HepG2 (cell line): ENCODE data around the gene DCTN3. TPM values are rescaled to one million over a fixed set of nuclear protein-coding genes. Genes with fewer than 3 reads are reported as not detected.
A peak's percentile ranks its signal among the peaks of the same experiment; 100 is the strongest.

ENCODE experiments used
- ARID5B ChIP-seq: IDR thresholded peaks from 2 replicates; pipeline ENCODE4 v1.4.0; 2020; ENCODE audit warnings: mild to moderate bottlenecking, missing genetic modification reagents
- HNRNPH1 ChIP-seq: fragments of 200-400 bp; formaldehyde crosslinking; optimal IDR thresholded peaks from 2 replicates; pipeline ENCODE3; 2017; ENCODE audit warnings: mild to moderate bottlenecking, low read depth, low read length
- HOXA9 ChIP-seq: sonication (generic); formaldehyde crosslinking; IDR thresholded peaks from 2 replicates; pipeline ENCODE4 v1.8.1; 2022; ENCODE audit warnings: missing genetic modification reagents, mild to moderate bottlenecking, moderate library complexity, borderline replicate concordance
- KMT2A ChIP-seq: sonication (generic); formaldehyde crosslinking; IDR thresholded peaks from 2 replicates; pipeline ENCODE4 v1.4.0; 2020; ENCODE audit warnings: missing genetic modification reagents
- MED13 ChIP-seq: sonication (generic); formaldehyde crosslinking; IDR thresholded peaks from 2 replicates; pipeline ENCODE4 v1.5.0; 2020; ENCODE audit warnings: missing genetic modification reagents
- MTA1 ChIP-seq: sonication (generic); formaldehyde crosslinking; IDR thresholded peaks from 2 replicates; pipeline ENCODE4 v1.4.0; 2020; ENCODE audit warnings: missing genetic modification reagents, mild to moderate bottlenecking, borderline replicate concordance
- RXRB ChIP-seq: IDR thresholded peaks from 2 replicates; pipeline ENCODE4 v1.6.1; 2016; ENCODE audit warnings: borderline replicate concordance, missing genetic modification reagents, missing compliant biosample characterization
- SMC3 ChIP-seq: IDR thresholded peaks from 2 replicates; pipeline ENCODE4 v1.6.1; 2011; ENCODE audit warnings: low read length, improper control_type of control experiment
- TARDBP ChIP-seq: sonication (generic); formaldehyde crosslinking; IDR thresholded peaks from 2 replicates; pipeline ENCODE4 v1.8.0; 2022; ENCODE audit warnings: mild to moderate bottlenecking, missing genetic modification reagents
- ZFAT ChIP-seq: sonication (generic); formaldehyde crosslinking; conservative IDR thresholded peaks from 2 replicates; pipeline ENCODE4 v1.8.1; 2023; ENCODE audit warnings: missing genetic modification reagents, inconsistent platforms
- ZNF501 ChIP-seq: sonication (generic); formaldehyde crosslinking; IDR thresholded peaks from 2 replicates; pipeline ENCODE4 v1.5.1; 2020; ENCODE audit warnings: mild to moderate bottlenecking, moderate library complexity, missing genetic modification reagents
- ZNF800 ChIP-seq: sonication (generic); formaldehyde crosslinking; IDR thresholded peaks from 2 replicates; pipeline ENCODE4 v1.4.0; 2020; ENCODE audit warnings: missing genetic modification reagents
- polyA plus RNA-seq, 8 experiments: library from polyadenylated mRNA; depleted of rRNA in 3 of 8; stranded (reverse) in 7 of 8; unstranded in 1 of 8; fragments of >200 nt; fragmentation: Illumina TruSeq in 4 of 8; extraction: Trizol in 4 of 8; gene quantifications; 2 replicates each; pipeline versions ENCODE4 v1.2.1 to v1.2.3, GENCODE V29; 2011 to 2016; ENCODE audit warnings: low read depth in 4 of 8, missing spikeins in 1 of 8, mixed read lengths in 1 of 8; ENCODE audit not compliant: insufficient read depth in 1 of 8
- total RNA-seq, 5 experiments: library from RNA; depleted of rRNA; stranded (reverse); fragments of >200 nt; fragmentation: Illumina TruSeq; extraction: Trizol; gene quantifications; 2 replicates each; pipeline ENCODE4 v1.2.3, GENCODE V29; 2016; ENCODE audit warnings: low read depth in 1 of 5
- TF ChIP-seq, protein P1 (sequence below): sonication (generic); formaldehyde crosslinking; IDR thresholded peaks from 2 replicates; pipeline ENCODE4 v1.4.0; 2020; ENCODE audit warnings: missing genetic modification reagents, borderline replicate concordance
- TF ChIP-seq, protein P2 (sequence below): IDR thresholded peaks from 2 replicates; pipeline ENCODE4 v1.6.1; 2016; ENCODE audit warnings: missing compliant biosample characterization, missing genetic modification reagents, borderline replicate concordance

DCTN3 gene
- total and polyA plus RNA-seq, 2 of the 13 experiments (the other 11 are each of a cell fraction or from before 2014, with no cell fraction given): 27.4 to 34.5 TPM

DNA sequence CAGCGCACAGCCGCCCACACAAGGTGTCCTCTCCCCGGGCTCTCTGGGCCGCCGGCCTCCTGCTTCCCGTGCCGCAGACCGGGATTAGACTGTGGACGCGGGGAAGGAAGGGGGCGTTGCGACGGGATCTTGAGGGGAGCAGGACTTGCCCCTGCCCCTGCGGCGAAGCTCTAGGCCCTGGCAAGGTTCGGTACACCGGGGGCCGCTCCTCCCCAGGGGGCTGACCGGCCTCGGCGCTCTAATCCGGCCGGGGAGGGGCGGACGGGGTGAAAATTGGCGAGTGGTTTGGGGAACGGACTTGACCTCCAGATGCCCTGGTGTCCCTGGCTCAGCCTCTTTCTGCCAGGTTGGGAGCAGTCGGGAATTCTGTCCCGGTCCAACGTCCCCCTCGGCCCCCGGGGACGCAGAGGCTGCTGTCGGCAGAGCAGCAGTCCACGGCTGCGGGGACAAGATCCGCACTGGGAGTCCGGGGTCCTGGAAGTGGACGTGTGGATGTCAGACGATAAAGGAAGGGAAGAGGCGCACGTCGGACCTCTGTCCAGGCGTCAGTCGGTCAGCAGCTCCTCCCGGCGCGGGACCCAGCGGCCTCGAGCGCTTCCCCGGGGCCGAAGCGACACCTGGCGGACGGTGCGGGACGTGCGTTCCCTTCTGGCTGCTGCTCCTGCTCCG is 28.9 kb downstream of the DCTN3 start (continued):
- TF ChIP-seq ZFAT (CRISPR knock-in tag) (no peak), HNRNPH1 (no peak), ARID5B (CRISPR knock-in tag) (0 out of 2 replicates have a peak, but pooled peaks have one; percentile 28), HOXA9 (CRISPR knock-in tag) (no peak), RXRB (CRISPR knock-in tag) (0 out of 2 replicates have a peak, but pooled peaks have one; percentile 10), SMC3 (peak; percentile 33; the same call in 1 of the 2 replicates), ZNF800 (CRISPR knock-in tag) (peak; percentile 94), MTA1 (CRISPR knock-in tag) (peak; percentile 24; the same call in 1 of the 2 replicates), KMT2A (CRISPR knock-in tag) (no peak), TARDBP (CRISPR knock-in tag) (0 out of 2 replicates have a peak, but pooled peaks have one; percentile 50), MED13 (CRISPR knock-in tag) (no peak), ZNF501 (CRISPR knock-in tag) (no peak)
- TF ChIP-seq, protein P1, sequence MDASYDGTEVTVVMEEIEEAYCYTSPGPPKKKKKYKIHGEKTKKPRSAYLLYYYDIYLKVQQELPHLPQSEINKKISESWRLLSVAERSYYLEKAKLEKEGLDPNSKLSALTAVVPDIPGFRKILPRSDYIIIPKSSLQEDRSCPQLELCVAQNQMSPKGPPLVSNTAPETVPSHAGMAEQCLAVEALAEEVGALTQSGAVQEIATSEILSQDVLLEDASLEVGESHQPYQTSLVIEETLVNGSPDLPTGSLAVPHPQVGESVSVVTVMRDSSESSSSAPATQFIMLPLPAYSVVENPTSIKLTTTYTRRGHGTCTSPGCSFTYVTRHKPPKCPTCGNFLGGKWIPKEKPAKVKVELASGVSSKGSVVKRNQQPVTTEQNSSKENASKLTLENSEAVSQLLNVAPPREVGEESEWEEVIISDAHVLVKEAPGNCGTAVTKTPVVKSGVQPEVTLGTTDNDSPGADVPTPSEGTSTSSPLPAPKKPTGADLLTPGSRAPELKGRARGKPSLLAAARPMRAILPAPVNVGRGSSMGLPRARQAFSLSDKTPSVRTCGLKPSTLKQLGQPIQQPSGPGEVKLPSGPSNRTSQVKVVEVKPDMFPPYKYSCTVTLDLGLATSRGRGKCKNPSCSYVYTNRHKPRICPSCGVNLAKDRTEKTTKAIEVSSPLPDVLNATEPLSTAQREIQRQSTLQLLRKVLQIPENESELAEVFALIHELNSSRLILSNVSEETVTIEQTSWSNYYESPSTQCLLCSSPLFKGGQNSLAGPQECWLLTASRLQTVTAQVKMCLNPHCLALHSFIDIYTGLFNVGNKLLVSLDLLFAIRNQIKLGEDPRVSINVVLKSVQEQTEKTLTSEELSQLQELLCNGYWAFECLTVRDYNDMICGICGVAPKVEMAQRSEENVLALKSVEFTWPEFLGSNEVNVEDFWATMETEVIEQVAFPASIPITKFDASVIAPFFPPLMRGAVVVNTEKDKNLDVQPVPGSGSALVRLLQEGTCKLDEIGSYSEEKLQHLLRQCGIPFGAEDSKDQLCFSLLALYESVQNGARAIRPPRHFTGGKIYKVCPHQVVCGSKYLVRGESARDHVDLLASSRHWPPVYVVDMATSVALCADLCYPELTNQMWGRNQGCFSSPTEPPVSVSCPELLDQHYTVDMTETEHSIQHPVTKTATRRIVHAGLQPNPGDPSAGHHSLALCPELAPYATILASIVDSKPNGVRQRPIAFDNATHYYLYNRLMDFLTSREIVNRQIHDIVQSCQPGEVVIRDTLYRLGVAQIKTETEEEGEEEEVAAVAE (CRISPR knock-in tag): no peak
- TF ChIP-seq, protein P2, sequence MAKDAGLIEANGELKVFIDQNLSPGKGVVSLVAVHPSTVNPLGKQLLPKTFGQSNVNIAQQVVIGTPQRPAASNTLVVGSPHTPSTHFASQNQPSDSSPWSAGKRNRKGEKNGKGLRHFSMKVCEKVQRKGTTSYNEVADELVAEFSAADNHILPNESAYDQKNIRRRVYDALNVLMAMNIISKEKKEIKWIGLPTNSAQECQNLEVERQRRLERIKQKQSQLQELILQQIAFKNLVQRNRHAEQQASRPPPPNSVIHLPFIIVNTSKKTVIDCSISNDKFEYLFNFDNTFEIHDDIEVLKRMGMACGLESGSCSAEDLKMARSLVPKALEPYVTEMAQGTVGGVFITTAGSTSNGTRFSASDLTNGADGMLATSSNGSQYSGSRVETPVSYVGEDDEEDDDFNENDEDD: peak; percentile 23; the same call in 1 of the 2 replicates
